HG03066 (cell line): ENCODE results near the gene TNFRSF19.

Experiments
- ATAC-seq: cut with Tn5 transposase; IDR thresholded peaks from one replicate; pipeline ENCODE4 v1.9.1; 2021; ENCODE audit warnings: low read depth; ENCODE audit not compliant: unreplicated experiment

The TNFRSF19 gene

DNA sequence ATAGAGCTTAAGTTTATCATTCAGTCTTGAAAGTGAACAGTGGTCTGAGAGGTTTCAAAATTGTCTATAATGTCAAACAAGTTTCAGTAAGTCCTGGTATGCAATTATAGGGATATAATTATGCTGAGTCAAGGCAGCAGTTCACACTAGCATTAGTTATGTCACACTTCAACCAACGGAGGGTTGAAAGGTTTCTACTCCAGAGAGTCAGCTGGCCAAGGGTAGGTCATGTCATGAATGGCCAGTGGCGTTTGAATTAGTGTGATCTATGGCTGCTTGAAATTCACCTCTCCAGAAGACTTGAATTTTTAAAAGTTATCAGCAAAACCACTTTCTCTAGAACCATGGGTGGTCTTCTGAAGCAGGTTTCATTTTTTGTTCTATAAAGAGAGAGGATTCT lies 108.6 kb downstream of the TNFRSF19 start:
- ATAC-seq, result no peak

DNA sequence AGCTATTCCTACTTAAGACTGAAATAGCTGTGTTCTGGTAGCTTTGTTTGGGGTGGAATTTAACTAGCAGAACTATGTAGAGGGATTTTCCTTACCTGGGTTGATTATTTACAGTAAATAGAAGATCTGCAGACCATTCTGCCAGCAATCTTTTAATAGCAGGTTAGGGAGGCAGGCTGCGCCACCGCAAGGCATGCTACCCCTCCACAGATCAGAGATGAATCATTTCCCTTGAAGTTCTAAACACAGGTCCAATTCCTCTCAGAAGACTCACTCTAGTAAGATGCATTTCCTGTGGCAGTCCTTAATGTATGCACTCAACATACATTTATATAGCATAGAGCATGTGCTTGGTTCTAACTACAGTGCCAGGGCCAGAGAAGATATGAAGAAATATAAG lies 109.0 kb downstream of the TNFRSF19 start:
- ATAC-seq, result no peak

DNA sequence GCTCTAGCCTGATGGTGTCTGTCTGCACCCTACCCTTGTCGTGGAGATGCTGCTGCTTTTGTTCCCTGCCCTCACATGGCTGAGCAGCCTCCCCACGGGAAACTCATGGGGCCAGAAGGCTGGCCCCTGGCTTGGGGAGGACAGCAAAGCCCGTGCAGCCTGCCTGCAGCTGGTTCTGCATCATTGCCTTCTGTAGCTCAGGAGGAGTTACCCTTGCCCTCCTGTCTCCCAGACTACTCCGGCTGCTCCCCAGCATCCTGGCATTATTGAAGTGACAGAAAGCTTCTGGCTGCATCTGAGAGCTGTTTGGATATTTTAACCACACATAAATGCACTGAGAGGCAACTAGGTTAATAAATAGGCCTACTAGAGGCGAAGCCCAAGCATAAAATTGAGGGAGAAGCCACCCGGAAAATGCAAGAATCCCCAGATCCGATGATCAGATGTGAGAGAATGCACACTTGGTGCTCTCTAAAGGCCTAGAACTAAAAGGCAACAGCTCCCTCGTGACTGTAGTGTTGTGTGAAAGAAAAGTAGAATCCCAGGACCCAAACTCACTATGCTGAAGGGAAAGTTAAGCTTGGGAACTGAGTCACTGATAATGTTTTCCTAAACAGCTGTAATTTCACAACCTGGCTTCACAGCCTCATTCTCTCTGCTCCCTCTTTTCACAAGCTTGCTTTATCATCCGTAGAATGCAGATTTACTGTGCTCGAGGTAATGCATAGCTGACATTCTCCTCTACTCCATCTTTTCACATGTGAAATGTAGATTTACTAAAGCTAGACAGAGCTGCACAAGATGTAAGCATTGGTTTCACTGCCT lies 110.8 kb downstream of the TNFRSF19 start:
- no peak for ATAC-seq

DNA sequence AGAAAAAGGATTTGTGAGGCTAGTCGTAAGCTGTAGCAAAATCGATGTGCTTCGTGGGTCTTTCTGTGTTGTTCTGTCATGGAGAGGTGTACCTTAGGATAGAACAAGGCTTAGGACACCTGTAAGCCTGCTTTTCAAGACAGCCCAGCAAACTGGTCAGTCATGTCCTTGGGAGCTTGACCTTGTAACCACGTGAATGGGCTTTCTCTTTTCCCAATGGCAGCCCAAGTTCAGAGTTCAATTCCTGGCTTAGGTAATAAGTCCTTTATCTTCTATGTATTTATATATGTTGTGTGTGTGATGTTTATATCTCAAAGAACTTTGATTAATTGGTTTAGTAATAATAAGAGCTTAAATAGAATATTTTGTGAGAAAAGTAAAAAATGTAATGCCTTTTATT lies 112.9 kb downstream of the TNFRSF19 start:
- no peak for ATAC-seq

DNA sequence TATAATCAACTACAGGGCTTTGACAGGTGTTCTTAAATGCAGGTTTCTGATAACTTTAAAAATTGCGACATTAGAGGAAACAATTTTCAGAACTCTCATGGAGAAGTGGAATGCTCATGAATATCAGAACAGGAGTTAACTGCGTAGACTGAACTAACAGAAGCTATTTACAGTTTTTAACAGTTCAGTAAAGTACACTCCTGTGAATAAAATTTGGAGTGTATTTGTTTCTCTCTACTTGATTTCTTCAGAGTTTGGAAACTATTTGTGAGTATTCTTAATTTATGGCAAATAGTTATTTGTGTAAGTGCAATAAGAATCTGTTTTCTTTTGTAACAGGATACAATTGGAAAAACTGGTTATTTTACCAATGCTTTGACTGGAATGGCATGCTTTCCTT lies 114.4 kb downstream of the TNFRSF19 start:
- ATAC-seq, result no peak

DNA sequence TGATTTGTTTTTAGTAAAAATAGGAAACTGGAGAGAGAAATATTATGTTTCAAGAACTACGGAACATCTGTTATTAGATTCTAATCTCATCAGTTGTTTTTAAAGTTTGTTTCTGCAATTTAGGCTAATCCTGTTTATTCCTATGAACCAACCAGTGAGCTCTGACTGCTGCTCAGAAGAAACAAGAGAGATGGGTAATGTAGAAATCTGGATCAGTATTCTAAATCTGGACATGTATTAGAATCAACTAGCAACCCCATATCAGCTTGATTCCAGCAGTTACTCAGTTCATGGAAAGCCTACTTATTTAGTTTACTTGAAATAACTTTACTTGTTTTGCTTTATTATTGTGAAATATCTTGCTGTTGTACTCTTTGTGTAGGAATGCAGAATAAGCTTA lies 115.2 kb downstream of the TNFRSF19 start:
- no peak for ATAC-seq

DNA sequence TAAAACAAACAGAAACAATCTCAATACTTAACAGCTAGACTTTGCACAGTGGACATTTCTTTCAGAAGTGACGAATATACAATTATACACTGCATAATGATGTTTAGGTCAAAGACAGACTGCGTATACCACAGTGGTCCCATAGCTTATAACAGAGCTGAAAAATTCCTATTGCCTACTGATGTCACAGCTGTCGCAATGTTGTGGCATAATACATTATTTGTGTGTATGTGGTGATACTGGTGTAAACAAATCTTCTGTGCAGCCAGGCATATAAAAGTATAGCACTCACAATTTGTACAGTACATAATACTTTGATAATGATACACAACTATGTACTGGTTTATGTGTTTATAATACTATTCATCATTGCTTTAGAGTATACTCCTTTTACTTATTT lies 116.7 kb downstream of the TNFRSF19 start:
- no peak for ATAC-seq

DNA sequence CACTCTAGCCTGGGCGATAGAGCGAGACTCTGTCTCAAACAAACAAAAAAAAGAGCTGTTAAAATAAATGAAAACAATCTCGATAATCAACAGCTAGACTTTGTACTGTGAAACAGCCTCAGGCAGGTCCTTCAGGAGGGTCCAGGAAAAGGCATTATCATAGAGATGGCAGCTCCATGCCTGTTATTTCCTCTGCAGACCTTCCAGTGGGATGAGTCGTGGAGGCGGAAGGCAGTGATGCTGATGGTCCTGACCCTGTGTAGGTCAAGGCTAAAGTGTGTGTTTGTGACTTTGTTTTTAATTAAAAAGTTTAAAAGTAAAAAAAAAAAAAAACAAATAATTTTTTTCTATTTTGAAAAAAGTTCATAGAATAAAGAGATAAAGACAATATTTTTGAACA lies 117.4 kb downstream of the TNFRSF19 start:
- no peak for ATAC-seq

DNA sequence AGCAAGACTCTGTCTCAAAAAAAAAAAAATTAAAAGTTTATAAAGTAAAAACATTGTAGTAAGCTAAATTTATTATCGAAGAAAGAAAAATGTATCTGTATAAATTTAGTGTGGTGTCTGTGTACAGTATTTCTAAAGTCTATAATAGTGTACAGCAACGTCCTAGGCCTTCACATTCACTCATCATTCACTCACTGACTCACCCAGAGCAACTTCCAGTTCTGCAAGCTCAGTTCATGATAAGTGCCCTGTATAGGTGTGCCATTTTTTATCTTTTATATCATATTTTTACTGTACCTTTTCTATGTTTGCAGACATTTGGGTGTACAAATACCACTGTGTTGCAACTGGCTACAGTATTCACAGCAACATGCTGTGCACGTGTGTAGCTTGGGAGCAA lies 118.1 kb downstream of the TNFRSF19 start:
- no peak for ATAC-seq

DNA sequence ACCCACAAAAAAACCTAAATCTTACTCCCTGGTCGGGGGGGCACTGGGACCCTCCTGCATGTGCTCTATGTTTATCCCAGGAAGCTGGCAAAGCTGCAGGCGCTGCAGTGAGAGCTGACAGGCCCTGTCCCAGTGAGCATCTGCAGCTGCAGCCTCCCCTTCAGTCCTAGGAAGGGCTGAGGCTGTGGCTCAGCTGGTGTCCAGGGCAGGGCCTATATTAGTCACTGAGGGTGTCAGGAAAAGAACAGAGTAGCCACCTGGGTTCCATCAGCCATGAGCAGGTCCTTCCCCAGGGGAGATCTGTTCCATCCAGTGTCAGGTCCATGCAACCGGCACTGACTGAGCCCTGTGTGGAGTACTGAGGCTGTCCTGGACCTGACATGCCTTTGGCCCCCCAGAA lies 120.5 kb downstream of the TNFRSF19 start:
- no peak for ATAC-seq

DNA sequence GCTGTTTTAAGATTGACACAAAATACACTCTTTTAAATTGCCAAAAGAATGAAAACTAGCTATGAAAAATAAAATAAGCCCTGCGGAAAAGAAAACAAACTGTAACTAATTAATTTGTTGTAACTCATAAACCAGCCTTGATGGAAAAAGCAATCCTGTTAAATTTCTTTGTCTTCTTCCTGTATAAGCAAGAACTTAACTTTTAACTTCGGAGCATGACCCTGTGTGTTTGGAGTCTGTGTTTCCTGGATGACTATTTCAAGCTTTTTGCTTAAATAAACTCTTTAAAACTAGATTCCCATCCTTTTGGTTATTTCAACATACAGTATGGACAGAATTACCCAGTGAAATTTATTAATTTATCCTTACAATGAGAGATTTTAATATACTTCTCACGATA lies 122.6 kb downstream of the TNFRSF19 start:
- ATAC-seq, result no peak

DNA sequence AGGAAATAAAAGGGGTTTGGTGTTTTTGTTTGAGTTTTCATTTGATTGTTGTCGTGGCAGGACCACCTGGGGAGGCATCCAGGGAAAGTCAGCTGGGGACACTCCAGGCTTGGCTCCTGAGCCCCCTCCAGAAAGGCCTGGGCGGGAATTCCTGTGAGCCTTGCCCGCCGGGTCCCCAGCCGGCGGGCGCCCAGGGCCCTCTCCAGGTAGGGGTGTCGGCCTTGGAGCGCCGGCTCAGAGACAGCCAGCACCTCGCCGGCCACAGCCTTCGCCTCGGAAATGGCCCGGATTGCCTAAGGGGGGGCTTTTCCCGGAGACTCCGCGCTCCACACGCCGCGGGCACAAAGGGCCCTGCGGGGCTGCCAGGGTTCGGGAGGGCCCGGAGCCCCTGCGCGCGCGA lies 125.0 kb downstream of the TNFRSF19 start:
- no peak for ATAC-seq

DNA sequence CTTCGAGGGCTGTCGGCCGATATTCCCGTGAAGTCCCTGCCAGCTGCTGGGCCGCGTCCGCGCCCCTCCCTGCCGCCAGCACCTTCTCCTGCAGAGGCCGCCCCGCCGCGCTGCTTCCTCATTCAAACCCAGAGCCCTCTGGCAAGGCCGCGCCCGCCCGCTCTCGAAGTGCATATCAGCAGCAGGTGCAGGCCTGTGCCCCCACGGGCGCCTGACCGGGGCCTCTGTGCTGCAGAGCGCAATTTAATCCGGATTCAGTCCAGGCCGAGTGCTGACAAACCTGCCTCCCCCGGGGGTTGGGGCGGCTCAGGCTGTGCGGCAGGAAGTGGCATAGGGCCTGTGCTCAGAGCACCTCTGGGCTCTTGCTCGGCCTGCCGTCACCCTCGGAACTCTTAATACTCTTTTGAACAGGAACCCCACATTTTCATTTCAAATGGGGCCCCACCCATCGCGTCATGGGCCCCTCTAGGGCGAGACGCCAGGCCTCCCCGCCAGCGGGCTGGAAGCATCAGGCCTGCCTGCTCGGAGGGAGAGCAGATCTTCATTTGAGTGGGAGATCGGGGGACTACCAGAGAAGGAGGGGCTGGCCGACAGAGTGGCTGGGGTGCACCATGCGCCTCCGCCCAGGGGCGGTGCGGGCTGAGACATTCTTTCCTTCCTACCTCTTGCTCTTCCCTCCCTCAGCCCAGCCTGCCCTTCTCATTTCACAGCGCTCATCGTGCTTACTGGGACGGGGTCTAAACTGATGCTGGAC lies 125.7 kb downstream of the TNFRSF19 start:
- no peak for ATAC-seq

DNA sequence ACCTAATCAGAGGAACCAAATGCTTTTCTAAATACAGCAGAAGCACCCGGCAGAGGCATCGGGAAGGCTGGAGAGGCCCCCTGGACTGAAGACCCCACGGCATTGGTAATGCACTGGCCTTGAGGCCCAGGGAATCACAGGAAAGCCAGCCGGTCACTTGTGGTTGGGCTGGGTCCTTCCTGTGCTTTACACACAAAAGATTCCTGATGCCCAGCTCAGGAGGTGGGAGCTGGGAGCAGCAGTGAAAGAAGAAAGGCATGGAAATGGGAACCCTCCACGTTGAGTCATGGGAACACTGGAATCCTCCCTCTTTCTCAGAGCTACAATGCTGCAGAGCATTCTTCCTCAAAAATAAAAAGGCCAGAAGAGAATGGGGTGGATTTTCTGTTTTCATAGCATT lies 126.4 kb downstream of the TNFRSF19 start:
- no peak for ATAC-seq

DNA sequence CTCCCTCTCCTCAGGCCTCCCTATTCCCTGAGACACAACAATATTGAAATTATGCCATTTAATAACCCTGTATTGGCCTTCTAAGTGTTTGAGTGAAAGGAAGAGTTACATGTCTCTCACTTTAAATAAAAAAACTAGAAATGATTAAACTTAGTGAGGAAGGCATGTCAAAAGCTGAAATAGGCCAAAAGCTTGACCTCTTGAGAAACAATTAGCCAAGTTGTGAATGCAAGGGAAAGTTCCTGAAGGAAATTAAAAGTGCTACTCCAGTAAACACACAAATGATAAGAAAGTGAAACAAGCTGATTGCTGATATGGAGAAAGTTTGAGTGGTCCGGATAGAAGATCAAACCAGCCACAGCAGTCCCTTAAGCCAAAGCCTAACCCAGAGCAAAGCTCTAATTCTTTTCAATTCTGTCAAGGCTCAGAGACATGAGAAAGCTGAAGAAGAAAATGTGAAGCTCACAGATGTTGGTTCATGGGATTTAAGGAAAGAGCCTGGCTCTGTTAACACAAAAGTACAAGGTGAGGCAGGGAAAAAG lies 127.6 kb downstream of the TNFRSF19 start:
- no peak for ATAC-seq

DNA sequence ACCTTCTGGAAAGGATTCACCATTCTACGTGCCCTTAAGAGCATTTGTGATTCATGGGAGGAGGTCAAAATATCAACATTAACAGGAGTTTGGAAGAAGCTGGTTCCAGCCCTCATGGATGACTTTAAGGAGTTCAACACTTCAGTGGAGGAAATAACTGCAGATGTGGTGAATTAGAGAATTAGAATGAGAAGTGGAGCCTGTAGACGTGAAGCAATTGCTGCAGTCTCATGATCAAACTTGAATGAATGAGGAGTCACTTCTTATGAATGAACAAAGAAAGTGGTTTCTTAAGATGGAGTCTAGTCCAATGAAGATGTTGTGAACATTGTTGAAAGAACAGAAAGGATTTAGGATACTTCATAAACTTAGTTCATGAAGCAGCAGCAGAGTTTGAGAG lies 129.1 kb downstream of the TNFRSF19 start:
- ATAC-seq, result no peak

DNA sequence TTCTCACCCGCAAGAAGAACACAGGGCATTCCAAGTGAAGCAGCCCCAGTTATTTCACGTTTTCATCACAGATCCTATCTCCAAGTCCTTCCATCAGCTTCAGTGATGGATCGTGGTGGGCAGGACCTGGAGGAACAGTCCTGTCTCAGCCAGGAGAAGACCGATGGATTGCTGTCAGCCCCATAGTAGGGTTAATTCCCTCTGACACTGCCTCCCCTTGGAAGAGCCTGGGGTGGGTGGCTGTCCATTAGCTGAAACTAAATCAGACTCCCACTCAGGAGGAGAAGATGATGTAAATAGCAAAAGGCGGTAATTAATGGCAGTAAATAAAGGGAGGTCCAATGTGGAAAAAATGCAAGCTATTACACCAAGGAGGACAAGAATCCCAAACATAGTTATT lies 131.0 kb downstream of the TNFRSF19 start:
- ATAC-seq, result no peak

DNA sequence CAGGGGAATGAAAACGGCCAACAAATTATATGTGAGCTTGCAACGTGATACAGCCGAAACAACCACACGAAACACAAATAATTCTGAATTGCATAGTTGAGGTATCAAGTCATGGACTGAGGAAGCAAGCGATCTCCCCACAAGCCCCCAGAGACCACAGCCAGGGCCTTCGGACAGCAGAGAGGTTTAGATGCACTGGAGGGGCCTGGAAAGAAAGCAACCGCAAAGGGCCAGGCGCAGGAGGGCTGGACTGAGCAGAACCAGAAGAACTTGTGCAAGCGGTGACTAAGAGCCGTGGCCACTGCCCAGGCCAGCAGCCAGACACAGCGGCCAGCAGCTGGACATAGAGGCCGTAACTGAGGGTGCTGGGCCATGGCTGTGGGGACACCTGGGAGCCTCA lies 131.4 kb downstream of the TNFRSF19 start:
- ATAC-seq, result no peak

DNA sequence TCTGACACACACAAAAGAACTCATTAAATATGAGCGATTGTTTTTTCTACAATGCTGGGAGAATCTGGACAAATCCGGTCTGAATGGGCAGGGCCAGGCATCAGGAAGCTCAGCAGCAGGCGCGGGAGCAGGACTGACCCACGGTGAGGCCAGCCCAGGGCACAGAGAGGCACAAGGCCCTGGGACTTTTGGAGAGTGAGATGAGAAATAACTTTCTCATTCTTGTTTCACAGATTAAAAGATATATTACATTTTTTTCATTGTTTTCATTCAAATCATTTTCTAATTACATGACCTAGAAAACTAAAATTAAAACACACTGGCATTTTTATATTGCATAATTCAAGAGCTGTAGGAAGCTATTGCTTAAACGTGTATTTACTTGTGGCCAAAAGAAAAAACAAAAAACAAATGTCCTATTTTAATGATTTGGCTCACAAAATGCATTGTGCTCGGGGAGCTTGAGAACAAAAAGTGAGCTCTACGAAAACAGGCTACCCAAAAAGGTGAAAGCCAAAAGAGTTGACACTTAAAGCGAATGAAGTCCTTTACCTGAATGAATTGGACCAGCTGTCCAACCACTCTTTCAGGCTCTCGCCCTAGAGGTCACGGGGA lies 133.1 kb downstream of the TNFRSF19 start:
- ATAC-seq, result no peak

DNA sequence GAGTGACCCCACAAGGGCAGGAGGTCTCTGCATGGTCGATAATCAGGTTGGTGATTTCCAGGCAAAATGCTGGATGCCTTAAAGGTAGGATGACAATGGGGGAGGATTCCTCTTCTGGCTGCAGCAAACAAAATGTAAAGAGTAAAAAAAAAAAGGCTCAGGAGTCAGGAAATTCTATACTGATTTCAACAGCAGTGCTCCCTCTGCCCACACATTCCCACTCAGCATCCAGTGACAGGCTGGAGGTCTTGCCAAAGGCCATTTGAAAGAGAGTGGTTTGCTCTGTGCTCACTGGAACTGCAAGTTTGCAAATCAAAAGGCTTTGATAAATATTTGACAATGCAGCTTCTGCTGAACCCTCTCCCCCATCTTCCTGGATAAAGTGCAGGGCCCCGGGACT lies 135.4 kb downstream of the TNFRSF19 start:
- no peak for ATAC-seq

DNA sequence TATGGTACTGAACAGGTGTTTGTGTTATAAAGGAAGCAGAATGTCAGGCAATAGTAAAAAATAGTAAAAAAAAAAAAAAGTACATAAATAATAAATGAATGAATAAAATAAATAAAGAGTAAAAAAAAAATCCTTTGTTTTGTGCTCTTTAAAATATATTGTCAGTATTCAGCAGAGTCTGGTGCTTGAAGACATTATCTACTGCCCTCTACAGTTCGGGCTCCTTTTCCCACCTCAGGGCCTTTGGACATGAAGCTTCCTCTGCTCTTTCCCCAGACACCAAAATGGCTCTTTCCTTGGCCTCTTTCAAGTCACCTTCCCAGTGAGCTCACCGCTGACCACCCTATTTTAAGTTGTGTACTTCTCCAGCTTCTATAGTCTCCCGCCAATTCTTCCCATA lies 137.5 kb downstream of the TNFRSF19 start:
- ATAC-seq, result no peak
